GM23248 (cell line): ENCODE data around the gene RASSF3. TPM values are rescaled to one million over a fixed set of nuclear protein-coding genes. Genes with fewer than 3 reads are reported as not detected.

Experiments
- DNase-seq: peaks from one replicate; pipeline ENCODE4 v3.0.0-alpha.2; 2015
- H2AFZ ChIP-seq: fragments of 200-600 bp; sonication (generic); 2 replicates; pipeline ENCODE4 v1.6.1; 2016; ENCODE audit warnings: antibody characterized with exemption
- H3F3A ChIP-seq: fragments of 200-600 bp; sonication (generic); 2 replicates; pipeline ENCODE4 v1.6.1; 2016; ENCODE audit warnings: mild to moderate bottlenecking, antibody characterized with exemption, mixed run types; ENCODE audit not compliant: insufficient read depth
- H3K27ac ChIP-seq: fragments of 200-600 bp; sonication (generic); 2 replicates; pipeline ENCODE4 v1.5.1; 2016; ENCODE audit warnings: mild to moderate bottlenecking
- H3K27me3 ChIP-seq: fragments of 200-600 bp; sonication (generic); replicated peaks from 2 replicates; pipeline ENCODE4 v1.6.1; 2016; ENCODE audit warnings: mild to moderate bottlenecking; ENCODE audit not compliant: insufficient read depth
- H3K36me3 ChIP-seq: fragments of 200-600 bp; sonication (generic); 2 replicates; pipeline ENCODE4 v1.6.1; 2016; ENCODE audit warnings: low read depth, mild to moderate bottlenecking
- H3K4me1 ChIP-seq: fragments of 200-600 bp; sonication (generic); 2 replicates; pipeline ENCODE4 v1.6.1; 2016; ENCODE audit warnings: mild to moderate bottlenecking; ENCODE audit not compliant: insufficient read depth
- H3K4me2 ChIP-seq: fragments of 200-600 bp; sonication (generic); one replicate; pipeline ENCODE4 v1.6.1; 2016; ENCODE audit warnings: mild to moderate bottlenecking; ENCODE audit not compliant: unreplicated experiment
- H3K4me3 ChIP-seq: fragments of 200-600 bp; sonication (generic); 2 replicates; pipeline ENCODE4 v1.5.1; 2016; ENCODE audit warnings: mild to moderate bottlenecking
- H3K79me2 ChIP-seq: fragments of 200-600 bp; sonication (generic); 2 replicates; pipeline ENCODE4 v1.6.1; 2016; ENCODE audit warnings: mild to moderate bottlenecking; ENCODE audit not compliant: insufficient read depth
- H3K9ac ChIP-seq: fragments of 200-600 bp; sonication (generic); 2 replicates; pipeline ENCODE4 v1.6.1; 2016; ENCODE audit warnings: mild to moderate bottlenecking
- H3K9me2 ChIP-seq: fragments of 200-600 bp; sonication (generic); 2 replicates; pipeline ENCODE4 v1.6.1; 2016; ENCODE audit warnings: mixed run types, mild to moderate bottlenecking, moderate library complexity; ENCODE audit not compliant: insufficient read depth
- H3K9me3 ChIP-seq: fragments of 200-600 bp; sonication (generic); one replicate; pipeline ENCODE4 v1.6.1; 2017; ENCODE audit warnings: low read depth
- H4K20me1 ChIP-seq: fragments of 200-600 bp; sonication (generic); 2 replicates; pipeline ENCODE4 v1.6.0; 2016; ENCODE audit not compliant: insufficient read depth
- EZH2 ChIP-seq: fragments of 200-600 bp; sonication (generic); IDR thresholded peaks from 2 replicates; pipeline ENCODE4 v1.6.1; 2018; ENCODE audit warnings: antibody characterized with exemption, mild to moderate bottlenecking; ENCODE audit not compliant: insufficient read depth, poor library complexity, severe bottlenecking
- EZH2phosphoT487 ChIP-seq: fragments of 200-600 bp; sonication (generic); IDR thresholded peaks from 2 replicates; pipeline ENCODE4 v1.6.1; 2018; ENCODE audit warnings: antibody characterized with exemption, moderate library complexity, mild to moderate bottlenecking, low read depth; ENCODE audit not compliant: insufficient read depth
- WGBS, 2 experiments: methylation state at CpG; one replicate each; pipeline ENCODE4 v1.1.6; 2015 to 2017; ENCODE audit warnings: low lambda C conversion rate in 2 of 2, low coverage in 1 of 2; ENCODE audit errors: missing lambda C conversion rate in 2 of 2; 5-methylcytosine and 5-hydroxymethylcytosine counted together
- in situ Hi-C: fragments of 300-500 bp; cut with MboI; formaldehyde crosslinking; loops from 2 replicates; pipeline ENCODE4 v1.15.0; 2020
- polyA plus RNA-seq: library from polyadenylated mRNA; unstranded; fragments of >200 nt; fragmentation: Nextera tagmentation; extraction: Ambion mirVana; gene quantifications from 2 replicates; pipeline ENCODE4 v1.2.1, GENCODE V29; 2016
- total RNA-seq: library from RNA; depleted of rRNA; stranded (reverse); fragments of >200 nt; shearing (Covaris generic); gene quantifications from 2 replicates; pipeline ENCODE4 v1.2.3, GENCODE V29; 2014

RASSF3 gene
- total and polyA plus RNA-seq, 2 experiments from 2014 or later = 1.9 to 4.9 TPM

- H3K27ac ChIP-seq = no peak overlapping the region
- H3K9me2 ChIP-seq = no peaks in the 10 kb centered on the region
- no peaks in the 10 kb centered on the region for H3K9me3 ChIP-seq
- 0 out of 2 replicates have a peak, but pooled peaks cover 7% of the 10 kb centered on the region for H3F3A ChIP-seq
- no peaks in the 10 kb centered on the region for H3K4me1 ChIP-seq
- H3K27me3 ChIP-seq = no peaks in the 10 kb centered on the region
- no peaks in the 10 kb centered on the region for H3K79me2 ChIP-seq
- 91 to 92% methylated on average over 18 of the region's 18 CpGs for WGBS, 2 experiments
- H3K4me2 ChIP-seq = no peak overlapping the region
- no peak overlapping the region for H2AFZ ChIP-seq
- H3K36me3 ChIP-seq = no peaks in the 10 kb centered on the region
- no peak overlapping the region for H3K4me3 ChIP-seq
- in situ Hi-C loops = no loop called here
- DNase-seq = no peak
- TF ChIP-seq EZH2 = no peak
- no peak for TF ChIP-seq EZH2phosphoT487
- no peak overlapping the region for H3K9ac ChIP-seq
- H4K20me1 ChIP-seq = no peaks in the 10 kb centered on the region
Measured at GRCh38 chr12:64694130-64695040, 84.1 kb downstream of the RASSF3 start.

GRCh38 chr12:64695550-64695949 is 85.3 kb downstream of the RASSF3 start:
- H3K27ac ChIP-seq = no peak overlapping the region
- H2AFZ ChIP-seq = no peak overlapping the region
- H3K9ac ChIP-seq = no peak overlapping the region
- no peak overlapping the region for H3K4me2 ChIP-seq
- no peaks in the 10 kb centered on the region for H3K79me2 ChIP-seq
- H3K9me2 ChIP-seq = no peaks in the 10 kb centered on the region
- no peaks in the 10 kb centered on the region for H4K20me1 ChIP-seq
- no peaks in the 10 kb centered on the region for H3K27me3 ChIP-seq
- 0 out of 2 replicates have a peak, but pooled peaks cover 7% of the 10 kb centered on the region for H3F3A ChIP-seq
- TF ChIP-seq EZH2 = no peak
- H3K36me3 ChIP-seq = no peaks in the 10 kb centered on the region
- 94 to 97% methylated on average over 5 of the region's 5 CpGs for WGBS, 2 experiments
- H3K4me1 ChIP-seq = no peaks in the 10 kb centered on the region
- H3K4me3 ChIP-seq = no peak overlapping the region
- H3K9me3 ChIP-seq = no peaks in the 10 kb centered on the region
- in situ Hi-C loops = no loop called here
- DNase-seq = no peak

GRCh38 chr12:64696080-64696741 is 85.9 kb downstream of the RASSF3 start:
- no peak overlapping the region for H3K4me3 ChIP-seq
- no peak overlapping the region for H3K4me2 ChIP-seq
- H3K4me1 ChIP-seq = no peaks in the 10 kb centered on the region
- no peaks in the 10 kb centered on the region for H3K9me2 ChIP-seq
- no peak overlapping the region for H3K27ac ChIP-seq
- WGBS, 2 experiments = 32 to 53% methylated on average over 1 of the region's 1 CpG
- 0 out of 2 replicates have a peak, but pooled peaks cover 7% of the 10 kb centered on the region for H3F3A ChIP-seq
- no peaks in the 10 kb centered on the region for H3K79me2 ChIP-seq
- H2AFZ ChIP-seq = no peak overlapping the region
- H4K20me1 ChIP-seq = no peaks in the 10 kb centered on the region
- H3K36me3 ChIP-seq = no peaks in the 10 kb centered on the region
- in situ Hi-C loops = no loop called here
- H3K9ac ChIP-seq = no peak overlapping the region
- no peak for TF ChIP-seq EZH2
- TF ChIP-seq EZH2phosphoT487 = no peak
- no peaks in the 10 kb centered on the region for H3K27me3 ChIP-seq
- DNase-seq = peak; percentile 58
- H3K9me3 ChIP-seq = no peaks in the 10 kb centered on the region

- H3K27me3 ChIP-seq = no peaks in the 10 kb centered on the region
- no peak overlapping the region for H3K4me3 ChIP-seq
- H3K27ac ChIP-seq = no peak overlapping the region
- H3K4me1 ChIP-seq = no peaks in the 10 kb centered on the region
- 96 to 97% methylated on average over 12 of the region's 12 CpGs for WGBS, 2 experiments
- in situ Hi-C loops = loop anchor here (5.0 kb wide), 1 partner anchor 142 kb away; no protein-coding TSS in a partner anchor
- H3F3A ChIP-seq = 0 out of 2 replicates have a peak, but pooled peaks cover 7% of the 10 kb centered on the region
- H3K36me3 ChIP-seq = no peaks in the 10 kb centered on the region
- no peak for TF ChIP-seq EZH2
- TF ChIP-seq EZH2phosphoT487 = no peak
- no peaks in the 10 kb centered on the region for H3K9me3 ChIP-seq
- no peak overlapping the region for H3K9ac ChIP-seq
- no peak overlapping the region for H3K4me2 ChIP-seq
- no peaks in the 10 kb centered on the region for H4K20me1 ChIP-seq
- H3K79me2 ChIP-seq = no peaks in the 10 kb centered on the region
- no peaks in the 10 kb centered on the region for H3K9me2 ChIP-seq
- no peak for DNase-seq
- no peak overlapping the region for H2AFZ ChIP-seq
Measured at GRCh38 chr12:64699504-64700115, 89.3 kb downstream of the RASSF3 start.
